K562 treated with DMSO at 1 percent for 24 hours (cell line): ENCODE data around the gene GOSR2. TPM values are rescaled to one million over a fixed set of nuclear protein-coding genes. Genes with fewer than 3 reads are reported as not detected.

Experiments used
- total RNA-seq: library from RNA; unstranded; fragments of 300-600 nt; gene quantifications from 2 replicates; pipeline ENCODE4 v1.2.3, GENCODE V29; 2022; ENCODE audit warnings: low read depth; ENCODE audit not compliant: insufficient read depth

Gene GOSR2
- total RNA-seq, result 27.9 and 28.0 TPM in 2 replicates

DNA sequence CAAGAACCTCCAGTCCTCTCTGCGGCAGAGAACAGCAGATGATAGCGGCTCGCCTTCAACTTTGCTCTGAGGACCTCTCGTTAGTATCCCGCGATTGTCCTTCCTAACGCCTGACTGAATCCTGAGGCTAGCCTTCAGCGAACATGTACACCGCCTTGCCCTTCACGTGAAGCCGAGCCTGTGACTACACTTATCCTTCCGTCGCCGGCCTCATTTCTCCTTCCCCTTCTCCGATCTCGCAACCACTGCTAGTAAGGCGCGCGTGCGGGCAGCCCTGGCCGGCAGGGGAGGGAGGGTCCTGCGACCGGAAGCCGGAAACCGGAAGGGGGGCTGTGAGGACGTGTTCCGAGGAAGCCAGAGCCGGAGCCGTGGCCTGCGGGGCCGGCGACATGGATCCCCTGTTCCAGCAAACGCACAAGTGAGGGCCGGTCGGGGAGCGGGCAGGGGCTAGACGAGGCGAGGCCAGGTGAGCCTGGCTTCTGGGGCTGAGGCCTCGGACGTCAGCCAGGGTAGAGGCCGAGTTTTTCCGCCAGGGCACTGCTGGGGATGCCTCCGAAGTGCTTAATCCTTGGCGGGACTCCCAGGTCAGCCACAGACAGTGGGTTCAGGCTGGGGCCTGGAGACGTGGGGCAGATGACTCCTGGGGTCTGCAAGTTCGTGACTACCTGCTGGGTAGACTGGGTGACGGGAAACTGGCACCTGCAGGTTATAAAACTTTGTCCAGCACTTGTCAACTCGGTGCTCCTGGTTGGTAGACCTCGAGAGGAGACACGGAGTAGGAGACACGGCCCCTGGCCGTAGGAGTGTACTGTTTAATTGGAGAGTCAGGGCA is at the start of gene GOSR2:
GOSR2 (plus strand) TSS at position 357 of the 832 bp plus-strand sequence; CDS start at position 390, 33 bp downstream.

GRCh38 chr17:46979147-46979863 is 56.3 kb downstream of the GOSR2 start, which contains the start of gene RPRML:
RPRML (minus strand) TSS chr17:46979253; CDS start chr17:46979007, 246 bp downstream.

Other genes with a start within 250 kb of the GOSR2 start
- 1.6 and 2.1 TPM in 2 replicates for gene WNT3, start 104.5 kb upstream of the GOSR2 start, total RNA-seq
- not detected in 2 replicates for gene WNT9B, start 71.6 kb upstream of the GOSR2 start, total RNA-seq
- not detected in 2 replicates for gene RPRML, start 56.1 kb downstream of the GOSR2 start, total RNA-seq